Ishikawa (cell line): Measurements from ENCODE around the gene STX18.

ENCODE experiments used
- CEBPB ChIP-seq: IDR thresholded peaks from 2 replicates; pipeline ENCODE4 v1.6.1; 2012
- CREB1 ChIP-seq: IDR thresholded peaks from 2 replicates; pipeline ENCODE4 v1.6.1; 2012; ENCODE audit warnings: low read depth
- EGR1 ChIP-seq: IDR thresholded peaks from 2 replicates; pipeline ENCODE4 v1.6.1; 2012
- EP300 ChIP-seq: IDR thresholded peaks from 2 replicates; pipeline ENCODE4 v1.6.1; 2012; ENCODE audit warnings: borderline replicate concordance
- FOXM1 ChIP-seq: IDR thresholded peaks from 2 replicates; pipeline ENCODE4 v1.6.1; 2012; ENCODE audit warnings: low read depth, borderline replicate concordance
- NFIC ChIP-seq: IDR thresholded peaks from 2 replicates; pipeline ENCODE4 v1.6.1; 2012
- RAD21 ChIP-seq: IDR thresholded peaks from 2 replicates; pipeline ENCODE4 v1.6.1; 2012; ENCODE audit warnings: low read depth
- REST ChIP-seq: IDR thresholded peaks from 2 replicates; pipeline ENCODE4 v1.6.1; 2012; ENCODE audit warnings: low read depth, mild to moderate bottlenecking
- TAF1 ChIP-seq: IDR thresholded peaks from 2 replicates; pipeline ENCODE4 v1.6.1; 2012; ENCODE audit warnings: low read depth, mild to moderate bottlenecking
- TCF12 ChIP-seq: IDR thresholded peaks from 2 replicates; pipeline ENCODE4 v1.6.1; 2012; ENCODE audit warnings: low read depth
- TEAD4 ChIP-seq: IDR thresholded peaks from 2 replicates; pipeline ENCODE4 v1.6.1; 2012
- USF1 ChIP-seq: IDR thresholded peaks from 2 replicates; pipeline ENCODE4 v1.6.1; 2012
- YY1 ChIP-seq: IDR thresholded peaks from 2 replicates; pipeline ENCODE4 v1.6.1; 2012; ENCODE audit warnings: low read depth
- ZBTB7A ChIP-seq: IDR thresholded peaks from 2 replicates; pipeline ENCODE4 v1.6.1; 2012; ENCODE audit warnings: low read depth
- TF ChIP-seq, protein P1 (sequence below): IDR thresholded peaks from 2 replicates; pipeline ENCODE4 v1.6.1; 2012

STX18 gene

DNA sequence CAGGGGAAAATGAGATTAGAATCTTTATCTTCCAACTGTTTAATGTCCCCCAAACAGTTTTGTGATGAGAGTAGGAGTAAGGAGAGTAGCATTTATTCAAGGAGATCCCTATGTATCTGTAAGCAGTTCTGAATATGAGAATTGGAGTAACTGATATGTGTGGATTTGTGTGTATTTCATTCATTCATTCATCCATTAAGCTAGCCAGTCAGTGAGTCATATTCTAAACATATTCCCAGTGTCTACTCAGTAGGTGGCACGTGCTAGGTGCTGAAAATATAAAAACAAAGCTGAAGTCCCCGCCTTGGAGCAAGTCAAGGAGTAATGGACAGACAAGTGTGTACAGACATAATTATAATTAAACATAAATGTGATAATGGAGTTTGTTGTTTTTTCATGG, 12.4 kb upstream of the STX18 start:
- no peak for TF ChIP-seq NFIC
- TF ChIP-seq TAF1: no peak
- no peak for TF ChIP-seq CREB1
- TF ChIP-seq EP300: no peak
- TF ChIP-seq, protein P1, sequence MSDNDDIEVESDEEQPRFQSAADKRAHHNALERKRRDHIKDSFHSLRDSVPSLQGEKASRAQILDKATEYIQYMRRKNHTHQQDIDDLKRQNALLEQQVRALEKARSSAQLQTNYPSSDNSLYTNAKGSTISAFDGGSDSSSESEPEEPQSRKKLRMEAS: no peak
- TF ChIP-seq EGR1: no peak
- TF ChIP-seq ZBTB7A: no peak

DNA sequence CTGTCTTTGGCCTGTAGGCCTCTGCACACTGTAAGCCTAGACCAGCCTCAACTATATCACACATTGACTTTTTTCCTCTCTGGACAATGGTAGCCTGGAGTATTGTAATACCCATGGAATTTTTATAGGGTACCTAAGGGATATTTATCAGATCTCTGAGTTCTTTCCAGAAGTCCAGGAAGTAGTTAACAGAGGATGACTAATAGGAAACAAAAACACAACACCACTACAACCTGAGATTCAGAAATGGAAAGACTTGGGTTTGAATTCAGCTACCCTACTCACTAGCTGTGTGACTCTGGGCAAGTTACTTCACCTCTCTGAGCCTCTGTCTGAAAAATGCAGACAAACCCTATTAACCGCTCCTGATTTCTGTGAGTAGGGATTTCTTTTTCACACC, 7.7 kb upstream of the STX18 start:
- TF ChIP-seq, protein P1: no peak
- TF ChIP-seq REST: no peak
- no peak for TF ChIP-seq TAF1
- no peak for TF ChIP-seq EP300
- no peak for TF ChIP-seq EGR1
- TF ChIP-seq FOXM1: no peak
- TF ChIP-seq USF1: no peak
- TF ChIP-seq CEBPB: no peak
- no peak for TF ChIP-seq TEAD4
- no peak for TF ChIP-seq ZBTB7A
- no peak for TF ChIP-seq YY1
- TF ChIP-seq NFIC: no peak
- no peak for TF ChIP-seq TCF12
- no peak for TF ChIP-seq CREB1
- no peak for TF ChIP-seq RAD21

DNA sequence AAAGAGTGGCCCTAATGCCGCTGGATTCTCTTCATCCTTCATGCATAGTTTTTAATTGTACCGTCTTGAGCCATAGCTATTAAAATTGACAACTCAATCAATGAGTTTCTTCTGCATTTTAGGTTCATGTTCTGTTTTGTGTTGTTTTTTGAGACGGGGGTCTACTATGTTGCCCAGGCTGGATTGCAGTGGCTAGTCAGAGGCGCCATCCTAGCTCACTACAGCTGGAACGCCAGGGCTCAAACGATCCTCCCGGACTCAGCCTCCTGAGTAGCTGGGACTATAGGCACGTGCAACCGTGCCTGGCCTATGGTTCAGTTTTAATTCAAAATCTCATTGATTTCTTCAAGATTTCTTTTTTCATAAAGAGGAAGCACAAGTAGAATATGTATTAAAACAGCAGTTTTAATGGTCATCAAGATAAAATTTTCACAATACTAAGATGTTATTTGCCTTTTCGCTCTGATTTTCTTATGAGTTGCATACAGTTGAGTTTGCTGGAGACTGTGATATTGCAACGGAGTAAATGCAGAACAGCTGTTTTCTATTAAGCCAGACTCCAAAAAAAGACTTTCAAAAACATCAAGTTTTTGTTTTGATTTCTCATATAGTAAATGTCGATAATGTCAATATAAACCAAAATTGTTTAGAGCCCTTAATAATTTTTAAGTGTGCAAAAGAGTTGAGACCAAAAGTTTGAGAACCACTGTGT, 1.1 kb upstream of the STX18 start:
- TF ChIP-seq USF1 (no peak), ZBTB7A (no peak), REST (no peak), EP300 (no peak)

GRCh38 chr4:4541040-4541631, 712 bp downstream of the STX18 start:
- TF ChIP-seq USF1 (no peak), CREB1 (no peak), REST (no peak), RAD21 (no peak), CEBPB (no peak), TAF1 (no peak), TCF12 (no peak), YY1 (no peak), ZBTB7A (no peak), NFIC (no peak), TEAD4 (no peak), FOXM1 (no peak), EP300 (no peak), EGR1 (no peak)
- TF ChIP-seq, protein P1: no peak
